Measurements from ENCODE around the gene CDC20. TPM values are rescaled to one million over a fixed set of nuclear protein-coding genes. Genes with fewer than 3 reads are reported as not detected.
A peak's percentile ranks its signal among the peaks of the same experiment; 100 is the strongest.
"Not testable (repeated sequence)": the region's sequence is repeated elsewhere in the genome, so short reads cannot be mapped to it uniquely, and the experiment has no call there.

Gene CDC20
- total RNA-seq, 2 experiments from 2014 or later, result 130 to 141 TPM

DNA sequence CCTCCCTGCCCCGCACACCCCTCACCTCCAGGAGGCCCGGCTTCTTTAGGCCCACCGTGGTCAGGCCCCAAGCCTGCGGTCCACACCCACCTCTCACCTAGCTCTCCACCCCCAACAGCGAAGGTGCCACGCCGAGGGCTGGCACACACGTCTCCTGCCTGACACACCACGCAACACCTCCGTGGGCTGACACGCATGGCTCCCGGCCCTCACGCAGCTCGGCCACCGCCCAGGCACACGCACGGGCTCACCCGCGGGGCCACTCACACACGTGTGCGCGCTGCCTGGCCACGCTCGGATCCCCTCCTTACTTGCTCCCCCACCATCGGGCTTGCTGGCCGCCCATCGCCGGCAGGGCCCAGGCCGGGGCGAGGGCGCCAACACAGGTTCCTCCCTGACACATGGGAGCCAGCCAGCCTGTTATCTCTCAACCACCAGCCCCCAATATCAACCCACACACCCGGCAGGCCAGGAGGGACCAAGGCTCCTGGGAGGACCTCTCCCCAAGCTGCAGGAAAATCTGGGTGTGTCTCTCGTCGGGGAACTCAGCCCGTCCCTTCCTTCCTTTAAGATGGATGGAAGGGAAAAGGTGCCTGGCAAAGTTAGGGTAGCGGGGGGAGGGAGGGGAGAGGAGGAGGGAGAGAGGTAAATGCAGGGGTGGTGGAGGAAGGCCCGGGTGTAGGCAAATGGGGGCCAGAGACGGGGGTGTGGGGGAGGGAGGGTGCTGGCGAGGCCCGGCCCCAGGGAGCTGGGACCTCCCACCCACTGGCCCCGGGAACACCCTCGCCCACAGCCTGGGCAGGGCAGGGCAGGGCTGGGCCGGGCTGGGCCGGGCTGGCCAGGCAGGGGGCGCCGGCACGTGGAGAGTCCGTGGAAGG is 8.5 kb downstream of the CDC20 start:
- DNase-seq, result peak; percentile 42
- POLR2A ChIA-PET, result interaction anchor here (0.8 to 3.3 kb wide), 16 partner anchors 9 to 608 kb away, joined by 3 to 73 read pairs (median 4); partner anchors contain the start of genes C1orf50, CDC20, HYI and IPO13
- peak overlapping the region; percentile 83 for H3K27ac Mint-ChIP-seq
- H3K4me3 Mint-ChIP-seq, result peak overlapping the region; percentile 95
- peaks cover 57% of the 10 kb centered on the region for H3K4me1 Mint-ChIP-seq
- H3K27me3 Mint-ChIP-seq, result no peaks in the 10 kb centered on the region
- H3K9me3 Mint-ChIP-seq, result no peaks in the 10 kb centered on the region
- CTCF ChIA-PET, result interaction anchor here (1.2 to 3.5 kb wide), 7 partner anchors 9 to 293 kb away, joined by 3 to 22 read pairs (median 6); partner anchors contain the start of genes CDC20, MED8 and SZT2
- H3K36me3 Mint-ChIP-seq (ENCODE audit: low read depth), result peaks cover 40% of the 10 kb centered on the region

DNA sequence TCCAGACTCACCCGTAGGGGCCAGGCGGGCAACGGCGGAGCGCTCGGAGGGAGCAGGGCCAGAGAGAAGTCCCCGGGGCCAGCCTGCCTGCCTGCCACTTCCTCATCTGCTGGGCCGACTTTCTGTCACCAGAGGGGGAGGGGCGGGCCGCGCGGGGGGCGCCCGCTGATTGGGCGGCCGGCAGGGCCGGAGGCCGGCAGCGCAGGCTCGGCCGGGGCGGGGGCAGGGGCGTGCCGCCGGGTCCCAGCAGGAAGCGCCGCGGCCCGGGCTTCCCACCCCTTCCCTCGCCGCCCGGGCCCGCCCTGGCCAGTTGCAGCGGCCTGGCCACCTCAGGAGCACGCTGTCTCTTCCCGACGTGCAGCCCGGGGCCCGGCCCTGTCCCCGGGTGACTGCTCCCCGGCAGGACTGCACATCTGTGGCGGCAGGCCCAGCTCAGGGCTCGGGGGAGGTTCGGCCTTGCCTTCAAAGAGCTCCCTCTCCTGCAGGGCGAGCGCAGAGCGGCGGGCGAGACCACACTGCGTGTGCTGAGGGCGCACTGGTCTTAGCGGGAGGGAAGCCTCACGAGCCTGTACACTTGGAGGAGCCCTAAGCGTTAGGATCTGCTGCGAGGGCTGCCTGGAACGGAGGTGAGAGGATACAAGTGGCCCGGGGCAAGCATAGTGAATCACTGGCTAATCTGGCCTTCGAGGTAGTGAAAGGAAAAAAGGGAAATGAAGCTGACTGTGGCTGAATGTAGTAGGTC is 9.3 kb downstream of the CDC20 start, which contains the start of gene ELOVL1:
ELOVL1 (minus strand) TSS at position 108 of the 742 bp plus-strand sequence. CDS start 2,402 bp downstream, outside the sequence.
- POLR2A ChIA-PET, result interaction anchor here (0.6 to 3.3 kb wide), 19 partner anchors 8 to 607 kb away, joined by 3 to 73 read pairs (median 3); partner anchors contain the start of genes C1orf50, CDC20, IPO13 and KDM4A
- Mint-ChIP-seq H3K9me3 (no peaks in the 10 kb centered on the region), H3K36me3 (ENCODE audit: low read depth) (peaks cover 31% of the 10 kb centered on the region), H3K4me3 (peak within 1 kb of the TSS; percentile 95), H3K27me3 (no peaks in the 10 kb centered on the region), H3K27ac (peak within 1 kb of the TSS; percentile 85), H3K4me1 (peaks cover 51% of the 10 kb centered on the region)
- CTCF ChIA-PET, result interaction anchor here (1.1 to 3.5 kb wide), 8 partner anchors 9 to 294 kb away, joined by 3 to 22 read pairs (median 6); partner anchors contain the start of genes CDC20, MED8 and SZT2
- DNase-seq, result peak; percentile 92

DNA sequence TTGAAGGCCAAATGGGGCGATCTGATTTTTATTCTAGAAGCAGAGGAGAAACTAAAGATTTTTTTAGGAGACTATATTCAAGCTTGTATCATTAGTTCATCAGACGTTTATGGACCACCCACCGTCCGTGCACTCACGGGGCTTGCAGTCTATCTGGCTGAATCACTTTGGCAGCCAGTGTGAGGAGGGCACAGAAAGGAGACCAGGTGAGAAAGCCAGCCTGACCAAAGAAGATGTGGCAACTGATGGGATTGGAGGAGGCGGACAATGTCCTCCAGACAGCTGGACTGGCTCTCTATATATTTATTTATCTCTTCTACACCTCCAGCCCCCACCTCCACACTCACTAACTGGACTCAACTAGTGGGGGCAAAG is 9.9 kb downstream of the CDC20 start:
- CTCF ChIA-PET, result interaction anchor here (1.1 to 3.5 kb wide), 8 partner anchors 9 to 295 kb away, joined by 3 to 22 read pairs (median 6); partner anchors contain the start of genes CDC20, MED8 and SZT2
- DNase-seq, result no peak
- Mint-ChIP-seq H3K27ac (peak overlapping the region; percentile 85), H3K36me3 (ENCODE audit: low read depth) (peaks cover 26% of the 10 kb centered on the region), H3K9me3 (no peaks in the 10 kb centered on the region), H3K27me3 (no peaks in the 10 kb centered on the region), H3K4me1 (peaks cover 48% of the 10 kb centered on the region), H3K4me3 (peak overlapping the region; percentile 94)
- POLR2A ChIA-PET, result interaction anchor here (0.6 to 3.3 kb wide), 17 partner anchors 8 to 607 kb away, joined by 3 to 73 read pairs (median 3); partner anchors contain the start of genes C1orf50, CDC20, IPO13 and KDM4A

DNA sequence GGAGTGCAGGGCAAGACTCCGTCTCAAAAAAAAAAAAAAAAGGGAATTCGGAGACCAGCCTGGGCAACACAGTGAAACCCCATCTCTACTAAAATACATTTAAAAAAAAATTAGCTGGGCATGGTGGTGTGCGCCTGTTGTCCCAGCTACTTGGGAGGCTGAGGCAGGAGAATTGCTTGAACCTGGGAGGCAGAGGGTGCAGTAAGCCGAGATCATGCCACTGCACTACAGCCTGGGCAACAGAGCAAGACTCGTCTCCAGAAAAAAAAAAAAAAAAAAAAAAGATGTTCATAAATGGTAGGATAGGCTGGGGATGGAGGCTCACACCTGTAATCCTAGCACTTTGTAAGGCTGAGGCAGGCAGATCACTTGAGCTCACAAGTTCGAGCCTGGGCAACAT is 11.0 kb downstream of the CDC20 start:
- peaks cover 43% of the 10 kb centered on the region for H3K4me1 Mint-ChIP-seq
- POLR2A ChIA-PET, result interaction anchor here (1.1 to 3.3 kb wide), 4 partner anchors 11 to 20 kb away, joined by 5 to 73 read pairs (median 30); partner anchors contain the start of genes CDC20, MED8 and SZT2
- DNase-seq, H3K27me3 Mint-ChIP-seq, H3K27ac Mint-ChIP-seq, H3K9me3 Mint-ChIP-seq, H3K4me3 Mint-ChIP-seq: not testable (repeated sequence)
- H3K36me3 Mint-ChIP-seq (ENCODE audit: low read depth), result peaks cover 14% of the 10 kb centered on the region
- CTCF ChIA-PET, result interaction anchor here (1.3 kb wide), 1 partner anchor 45 kb away, joined by 3 read pairs; no protein-coding TSS in a partner anchor

DNA sequence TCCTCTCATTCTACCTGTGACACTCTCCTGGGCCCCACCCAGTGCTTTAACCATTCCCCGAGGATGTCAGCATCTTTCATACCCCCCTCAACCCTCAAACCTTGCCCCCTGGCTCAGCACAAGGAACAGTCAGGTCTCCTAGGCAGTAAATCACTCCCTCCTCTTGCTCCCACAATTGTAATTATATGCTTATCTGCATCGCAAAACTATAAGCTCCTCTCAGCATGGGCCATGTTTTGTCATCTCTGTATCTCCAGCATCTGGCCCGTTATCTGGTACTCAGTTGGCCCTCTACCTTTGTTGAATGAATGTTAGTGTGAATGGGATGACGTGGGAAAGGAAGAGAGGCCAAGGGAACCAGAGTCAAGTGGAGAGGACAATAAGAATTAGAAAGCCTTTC is 11.8 kb downstream of the CDC20 start:
- Mint-ChIP-seq H3K4me1 (peaks cover 35% of the 10 kb centered on the region), H3K9me3 (no peaks in the 10 kb centered on the region), H3K27ac (no peak overlapping the region), H3K27me3 (no peaks in the 10 kb centered on the region), H3K36me3 (ENCODE audit: low read depth) (peaks cover 8% of the 10 kb centered on the region), H3K4me3 (no peak overlapping the region)
- DNase-seq, result no peak
- CTCF ChIA-PET, result interaction anchor here (0.6 to 1.3 kb wide), 2 partner anchors 44 to 184 kb away, joined by 3 read pairs; no protein-coding TSS in a partner anchor
- POLR2A ChIA-PET, result interaction anchor here (1.1 to 2.3 kb wide), 3 partner anchors 12 to 20 kb away, joined by 5 read pairs; partner anchors contain the start of genes CDC20, MED8 and SZT2

DNA sequence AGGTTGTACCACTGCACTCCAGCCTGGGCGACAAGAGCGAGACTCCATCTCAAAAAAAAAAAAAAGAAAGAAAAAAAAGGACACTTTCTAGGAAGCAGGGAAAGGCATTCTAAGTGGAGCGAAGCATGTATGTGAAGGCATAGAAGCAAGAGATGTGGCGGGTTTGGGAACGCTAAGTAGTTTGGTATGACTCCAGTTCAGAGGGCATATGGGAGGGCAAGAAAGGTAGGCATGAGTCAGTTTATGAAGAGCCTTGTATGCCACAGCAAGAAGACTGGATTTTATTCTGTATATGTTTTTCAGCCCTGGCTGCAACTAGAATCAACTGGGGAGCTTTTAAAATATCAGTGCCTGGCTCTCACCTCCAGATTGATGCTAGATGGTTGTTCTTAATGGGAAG is 13.4 kb downstream of the CDC20 start:
- Mint-ChIP-seq H3K27ac (no peak overlapping the region), H3K36me3 (ENCODE audit: low read depth) (peaks cover 8% of the 10 kb centered on the region), H3K9me3 (no peaks in the 10 kb centered on the region), H3K4me1 (peaks cover 20% of the 10 kb centered on the region), H3K4me3 (no peak overlapping the region), H3K27me3 (no peaks in the 10 kb centered on the region)
- POLR2A ChIA-PET, result interaction anchor here (1.7 to 2.3 kb wide), 2 partner anchors 14 to 16 kb away, joined by 5 read pairs; partner anchors contain the start of gene CDC20
- CTCF ChIA-PET, result no interaction called here
- no peak for DNase-seq

DNA sequence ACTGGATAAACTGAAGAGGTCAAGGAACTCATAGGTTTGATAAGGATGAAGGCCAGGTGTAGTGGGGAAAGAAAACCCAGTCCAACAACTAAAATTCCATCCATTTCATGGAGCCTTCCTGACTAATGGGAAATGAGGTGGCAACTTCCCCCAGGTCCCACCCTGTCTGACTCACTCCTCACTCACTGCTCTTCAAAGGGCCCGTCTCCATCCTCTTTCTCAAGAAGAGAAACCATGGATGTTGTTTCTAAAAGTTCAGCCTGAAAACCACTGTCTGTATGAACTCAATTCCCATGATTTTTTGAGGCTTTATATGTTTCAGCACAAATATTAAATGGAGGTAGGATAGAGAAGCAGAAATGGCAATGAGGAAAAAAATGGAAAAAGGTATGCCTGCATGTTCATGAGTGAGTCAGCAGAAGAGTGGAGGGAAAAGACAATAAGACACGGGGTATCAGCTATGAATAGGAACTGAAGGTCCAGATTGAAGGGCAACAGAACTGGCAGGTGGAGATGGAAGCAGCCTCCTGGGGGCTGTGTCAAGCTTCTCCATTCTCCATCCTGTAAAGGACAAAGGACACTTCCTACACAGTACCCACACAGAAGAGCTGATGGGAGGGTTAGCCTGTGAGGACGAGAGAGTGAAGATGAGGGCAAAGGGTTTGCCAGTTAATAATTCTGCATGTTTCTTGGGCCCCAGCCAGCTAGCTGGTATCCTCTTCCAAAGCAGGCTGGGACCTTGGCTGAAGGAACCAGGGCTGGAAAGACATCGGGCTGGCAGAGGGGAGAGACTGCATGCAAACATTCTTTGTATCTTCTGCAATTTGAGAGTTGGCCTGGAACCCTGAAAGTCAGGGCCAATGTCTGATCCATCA is 14.5 kb downstream of the CDC20 start:
- no peak for DNase-seq
- Mint-ChIP-seq H3K36me3 (ENCODE audit: low read depth) (peaks cover 8% of the 10 kb centered on the region), H3K4me3 (no peak overlapping the region), H3K9me3 (no peaks in the 10 kb centered on the region), H3K27me3 (no peaks in the 10 kb centered on the region), H3K4me1 (peaks cover 18% of the 10 kb centered on the region), H3K27ac (no peak overlapping the region)
- POLR2A ChIA-PET, result interaction anchor here (1.7 kb wide), 1 partner anchor 15 kb away, joined by 5 read pairs; the partner anchor contains the start of gene CDC20
- CTCF ChIA-PET, result no interaction called here

DNA sequence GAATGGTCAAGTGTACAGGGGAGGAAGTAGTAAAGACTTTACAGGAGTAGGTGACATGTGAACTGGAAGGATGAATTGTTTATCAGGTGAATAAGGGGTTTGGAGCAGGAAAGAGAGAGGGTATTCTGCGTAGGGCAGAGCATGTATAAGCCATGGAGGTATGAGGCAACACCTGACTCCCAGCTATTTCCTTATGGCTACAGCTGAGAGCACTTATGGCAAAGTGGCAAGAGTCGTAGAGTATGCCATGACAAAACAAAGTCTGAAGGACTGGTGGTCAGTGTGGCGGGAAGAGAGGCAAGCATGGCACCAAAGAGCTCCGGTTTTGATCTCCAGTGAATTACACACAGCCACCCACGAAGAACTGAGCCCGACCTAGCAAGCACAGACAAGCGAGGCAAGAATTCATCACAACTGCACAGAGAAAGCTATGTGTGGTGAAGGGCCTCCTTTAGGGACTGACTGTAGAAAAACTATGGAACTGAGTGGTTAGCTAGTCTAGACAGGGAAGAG is 18.0 kb downstream of the CDC20 start:
- H3K4me3 Mint-ChIP-seq, result no peak overlapping the region
- no peaks in the 10 kb centered on the region for H3K9me3 Mint-ChIP-seq
- CTCF ChIA-PET, result interaction anchor here (1.4 to 2.0 kb wide), 2 partner anchors 8 to 18 kb away, joined by 5 to 6 read pairs; partner anchors contain the start of genes CDC20 and ELOVL1
- H3K36me3 Mint-ChIP-seq (ENCODE audit: low read depth), result peaks cover 15% of the 10 kb centered on the region
- H3K27me3 Mint-ChIP-seq, result no peaks in the 10 kb centered on the region
- DNase-seq, result no peak
- POLR2A ChIA-PET, result interaction anchor here (0.8 to 2.1 kb wide), 4 partner anchors 8 to 14 kb away, joined by 3 to 9 read pairs (median 6); partner anchors contain the start of genes ELOVL1, MED8 and SZT2
- H3K4me1 Mint-ChIP-seq, result no peaks in the 10 kb centered on the region
- no peak overlapping the region for H3K27ac Mint-ChIP-seq

DNA sequence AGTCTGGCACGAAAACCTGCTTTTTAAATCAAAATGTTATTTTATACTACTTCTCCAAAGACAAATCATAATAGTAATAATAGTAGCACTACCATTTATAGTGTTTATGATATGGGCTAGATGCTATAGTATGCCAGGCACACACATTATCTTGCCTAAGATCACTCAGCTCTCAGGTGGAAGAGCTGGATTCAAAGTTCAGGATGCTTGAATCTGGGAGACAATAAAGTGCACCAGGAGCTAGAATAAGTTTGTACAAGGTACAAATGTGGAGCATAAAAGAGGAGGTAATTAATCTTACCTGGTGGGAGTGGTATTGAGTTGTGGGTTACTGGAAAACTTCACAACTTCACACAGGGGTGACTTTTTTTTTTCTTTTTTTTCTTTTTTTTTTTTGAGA is 19.1 kb downstream of the CDC20 start:
- H3K27me3 Mint-ChIP-seq, result no peaks in the 10 kb centered on the region
- ChIA-PET POLR2A (interaction anchor here (1.4 to 1.7 kb wide), 3 partner anchors 10 to 11 kb away, joined by 5 to 7 read pairs (median 5); partner anchors contain the start of genes ELOVL1, MED8 and SZT2), CTCF (interaction anchor here (1.2 to 2.0 kb wide), 2 partner anchors 10 kb away, joined by 4 to 5 read pairs; partner anchors contain the start of gene ELOVL1)

DNA sequence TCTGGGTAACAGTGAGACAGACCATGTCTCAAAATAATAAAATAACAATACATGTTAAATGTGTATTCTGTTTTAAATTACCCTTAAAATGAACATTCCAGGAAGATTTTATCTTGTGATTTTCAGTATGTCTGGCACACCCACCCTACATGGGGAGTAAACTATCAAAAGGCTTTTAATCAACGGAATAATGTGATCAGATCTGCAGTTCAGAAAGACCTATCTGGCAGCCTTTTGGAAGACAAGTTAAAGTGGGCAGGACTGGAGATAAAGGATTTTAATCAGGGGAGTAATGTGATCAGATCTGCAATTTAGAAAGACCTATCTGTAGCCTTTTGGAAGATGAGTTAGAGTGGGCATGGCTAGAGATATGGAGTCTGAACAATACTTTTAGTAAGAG is 20.7 kb downstream of the CDC20 start:
- peaks cover 34% of the 10 kb centered on the region for H3K36me3 Mint-ChIP-seq (ENCODE audit: low read depth)

More for the DNA sequence above, 19.1 kb downstream of the CDC20 start:
- no peak overlapping the region for H3K27ac Mint-ChIP-seq
- no peaks in the 10 kb centered on the region for H3K9me3 Mint-ChIP-seq
- H3K4me1 Mint-ChIP-seq, result no peaks in the 10 kb centered on the region
- H3K4me3 Mint-ChIP-seq, result no peak overlapping the region
- DNase-seq, result no peak
- peaks cover 19% of the 10 kb centered on the region for H3K36me3 Mint-ChIP-seq (ENCODE audit: low read depth)

DNA sequence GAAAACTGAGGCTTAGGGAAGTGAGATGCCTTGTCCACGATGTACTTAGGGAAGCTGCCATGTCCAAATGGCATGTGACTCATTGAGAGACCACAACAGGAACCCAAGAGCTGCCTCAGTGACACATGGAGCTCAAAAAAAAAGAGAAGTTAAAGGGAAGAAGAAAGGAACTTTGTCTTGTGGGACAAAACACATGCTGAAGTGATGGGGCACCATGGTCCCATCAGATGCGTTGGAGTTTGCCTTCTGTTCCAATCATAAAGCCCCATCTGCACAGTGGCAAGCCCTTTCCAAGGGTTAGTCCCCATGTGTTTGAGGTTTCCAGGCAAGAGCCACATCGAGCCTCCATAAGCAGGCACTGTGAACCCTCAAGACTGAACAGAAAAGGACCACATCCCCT is 22.8 kb downstream of the CDC20 start:
- ChIA-PET CTCF (no interaction called here), POLR2A (interaction anchor here (2.0 kb wide), 1 partner anchor 13 kb away, joined by 5 read pairs; the partner anchor contains the start of gene ELOVL1)
- Mint-ChIP-seq H3K27me3 (no peaks in the 10 kb centered on the region), H3K36me3 (ENCODE audit: low read depth) (peaks cover 48% of the 10 kb centered on the region), H3K4me3 (no peak overlapping the region), H3K9me3 (no peaks in the 10 kb centered on the region), H3K4me1 (no peaks in the 10 kb centered on the region), H3K27ac (no peak overlapping the region)
- no peak for DNase-seq

More for the DNA sequence above, 20.7 kb downstream of the CDC20 start:
- Mint-ChIP-seq H3K27me3 (no peaks in the 10 kb centered on the region), H3K4me3 (no peak overlapping the region), H3K4me1 (no peaks in the 10 kb centered on the region), H3K27ac (no peak overlapping the region), H3K9me3 (no peaks in the 10 kb centered on the region)
- no peak for DNase-seq
- POLR2A ChIA-PET, result no interaction called here
- CTCF ChIA-PET, result no interaction called here
